ENCODE data around the gene ZKSCAN5.
"Not testable (repeated sequence)": the region's sequence is repeated elsewhere in the genome, so short reads cannot be mapped to it uniquely, and the experiment has no call there.

Gene ZKSCAN5

DNA sequence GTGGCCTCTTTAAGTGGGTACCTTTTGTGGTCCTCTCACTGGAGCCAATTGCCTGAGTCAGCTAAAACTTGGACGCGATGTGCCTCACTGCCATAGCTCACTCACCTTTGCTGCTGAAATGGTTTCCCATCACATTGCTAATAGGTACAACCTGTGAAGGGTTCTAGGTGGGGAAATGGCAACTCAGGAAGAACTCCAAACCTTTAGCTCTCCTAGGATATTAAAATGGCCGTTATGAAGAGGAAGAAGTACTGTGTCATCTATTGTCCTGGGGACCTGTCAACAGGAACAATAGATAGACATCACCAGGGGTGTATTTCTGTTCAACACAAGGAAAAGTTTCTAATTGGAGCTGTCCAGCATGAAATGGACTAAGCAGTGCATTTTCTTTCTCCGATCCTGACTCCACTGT lies 52.7 kb downstream of the ZKSCAN5 start:
- no peak for DNase-seq

DNA sequence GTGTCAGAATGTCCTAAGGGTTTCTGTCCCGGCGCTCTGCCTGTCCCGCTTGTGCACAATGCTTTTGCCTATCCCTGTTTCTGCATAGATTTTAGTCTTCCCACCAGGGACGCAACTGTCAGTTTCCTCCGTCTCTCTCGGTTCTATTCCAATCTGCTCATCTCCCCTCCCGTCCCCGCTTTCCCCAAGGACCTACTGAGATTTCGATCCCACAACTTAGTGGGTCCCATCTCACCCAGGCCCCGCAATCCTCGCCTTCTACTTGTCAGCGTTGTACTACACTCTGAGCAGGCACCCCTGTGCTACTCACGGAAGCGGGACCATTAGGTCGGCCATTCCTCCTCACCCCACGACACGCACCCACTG lies 53.5 kb downstream of the ZKSCAN5 start:
- no peak for DNase-seq

DNA sequence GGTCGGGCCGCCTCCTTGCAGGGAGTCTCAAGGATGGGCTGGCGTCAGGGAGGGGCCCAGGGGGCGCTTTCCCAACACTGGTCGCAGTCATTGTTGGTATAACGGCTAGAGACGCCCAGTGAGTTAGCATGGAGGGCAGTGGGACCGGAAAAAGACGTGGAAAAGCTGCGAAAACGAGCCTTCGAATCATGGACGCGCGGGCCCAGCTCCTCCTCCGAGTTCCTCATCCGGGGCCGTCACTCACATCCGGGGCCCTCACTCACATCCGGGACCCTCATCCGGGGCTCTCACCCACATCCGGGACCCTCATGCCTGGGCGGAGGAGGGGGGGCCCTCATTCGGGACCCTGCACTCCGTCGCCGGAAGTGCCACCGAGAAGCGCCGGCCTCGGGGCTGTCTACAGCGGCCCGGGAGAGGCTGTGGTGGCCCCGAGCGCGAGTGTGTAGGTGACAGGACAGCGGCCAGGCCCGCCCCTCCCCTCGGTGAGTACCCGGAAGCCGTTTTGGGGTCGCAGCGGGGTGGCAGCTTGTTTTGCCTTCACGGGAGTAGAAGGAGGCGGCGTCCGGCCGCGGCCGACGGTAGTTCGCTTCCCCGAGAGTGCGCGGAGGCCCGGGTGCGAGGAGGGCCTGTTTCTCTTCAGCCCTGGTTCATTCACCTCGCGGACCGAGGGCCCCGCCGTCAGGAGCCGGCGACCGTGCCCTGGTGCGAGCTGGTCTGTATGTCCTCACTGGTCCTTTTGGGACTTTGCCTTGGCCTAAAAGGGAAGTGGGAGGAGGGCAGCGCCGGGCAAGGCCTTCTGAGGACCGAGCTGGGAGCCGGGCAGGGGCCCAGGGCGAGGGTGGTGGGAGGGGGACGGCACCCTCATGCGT lies 54.1 kb downstream of the ZKSCAN5 start, which contains the start of gene ZNF655:
Gene ZNF655 (plus strand): TSS at position 337 of the 869 bp plus-strand sequence. CDS start 1,918 bp downstream, outside the sequence.
- DNase-seq, result peak; percentile 72

DNA sequence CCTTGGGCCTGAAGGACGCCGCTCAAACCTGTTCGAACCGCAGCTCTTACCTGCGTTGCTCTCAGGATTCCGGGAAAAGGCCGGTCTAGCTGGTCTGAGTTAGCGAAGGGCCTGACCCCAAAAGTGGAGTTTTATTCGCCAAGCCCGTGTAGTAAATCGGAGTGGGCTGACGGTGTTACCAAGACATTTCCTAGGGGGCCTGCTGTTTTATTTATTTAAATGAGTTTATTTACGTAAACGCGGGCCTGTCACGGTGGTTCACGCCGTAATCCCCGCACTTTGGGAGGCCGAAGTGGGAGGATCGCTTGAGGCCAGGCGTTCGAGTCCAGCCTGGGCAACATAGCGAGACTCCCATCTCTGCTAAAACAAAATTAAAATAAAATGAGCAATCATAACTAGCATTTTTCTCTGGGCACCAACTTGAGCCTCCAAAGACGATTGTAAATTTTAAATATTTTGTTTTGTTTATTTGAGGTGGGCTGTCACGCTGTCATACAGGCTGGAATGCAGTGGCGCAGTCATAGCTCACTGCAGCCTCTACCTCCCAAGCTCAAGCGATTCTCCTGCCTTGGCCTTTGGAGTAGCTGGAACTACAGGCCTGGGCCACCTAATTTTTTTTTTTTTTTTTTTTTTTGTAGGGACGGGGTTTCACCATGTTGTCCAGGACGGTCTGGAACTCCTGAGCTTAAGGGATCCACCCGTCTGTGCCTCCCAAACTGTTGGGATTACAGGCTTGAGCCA lies 54.9 kb downstream of the ZKSCAN5 start:
- DNase-seq, result no peak

DNA sequence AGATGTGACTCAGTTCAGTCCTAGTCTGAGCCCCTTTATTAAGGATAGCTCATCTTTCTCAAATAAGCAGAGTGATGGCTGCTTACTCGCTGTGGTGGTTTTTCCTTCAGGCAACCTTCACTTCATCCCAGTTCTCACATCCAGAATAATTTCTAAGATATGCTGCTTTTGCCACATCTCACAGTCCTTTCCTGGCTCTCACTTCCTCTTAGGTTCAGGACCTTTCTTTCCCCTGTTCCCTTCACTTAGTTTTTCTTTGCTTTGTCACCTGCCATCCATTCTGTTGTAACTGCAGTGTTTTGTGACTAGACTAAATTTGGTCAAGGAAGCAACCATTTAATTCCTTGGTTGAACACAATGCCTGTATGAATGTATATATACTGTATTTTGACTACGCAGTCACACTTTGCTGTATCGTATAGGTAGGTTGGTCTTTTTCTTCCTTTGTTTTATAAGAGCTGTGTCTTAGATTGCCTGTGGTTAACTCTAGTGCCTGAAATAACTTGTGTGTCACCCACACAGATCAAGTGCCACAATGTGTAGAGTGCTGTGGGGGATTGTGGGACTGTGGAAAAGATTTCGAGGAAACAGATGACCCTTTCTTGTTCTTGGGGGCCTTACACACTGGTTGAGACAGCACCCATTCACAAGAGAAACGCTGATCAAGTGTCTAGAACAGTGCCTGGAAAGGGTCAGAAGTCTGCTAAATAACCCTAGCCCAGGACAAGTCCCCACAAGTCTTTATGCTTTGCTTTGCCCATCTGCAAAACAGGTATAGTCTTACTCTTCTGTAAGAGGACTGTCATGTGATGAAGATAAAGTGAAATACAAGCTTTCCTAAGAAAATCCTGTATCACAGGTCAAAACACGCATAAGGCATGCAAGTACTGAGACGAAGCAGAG lies 56.6 kb downstream of the ZKSCAN5 start:
- no peak for DNase-seq

DNA sequence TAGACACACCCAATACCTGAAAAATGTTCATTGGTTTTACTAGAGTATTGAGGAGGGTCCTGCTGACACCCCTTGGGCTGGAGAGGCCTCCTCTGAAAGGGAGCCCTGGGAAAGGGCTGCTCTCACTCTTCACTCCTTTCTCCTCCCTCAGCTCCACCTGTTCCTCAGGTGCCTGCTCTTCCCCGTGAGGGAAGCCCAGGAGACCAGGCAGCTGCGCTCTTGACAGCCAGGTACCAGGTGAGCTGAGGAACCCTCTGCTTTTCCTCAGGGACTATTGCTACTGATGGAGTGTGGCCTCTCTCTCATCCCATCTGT lies 57.2 kb downstream of the ZKSCAN5 start:
- DNase-seq, result no peak

DNA sequence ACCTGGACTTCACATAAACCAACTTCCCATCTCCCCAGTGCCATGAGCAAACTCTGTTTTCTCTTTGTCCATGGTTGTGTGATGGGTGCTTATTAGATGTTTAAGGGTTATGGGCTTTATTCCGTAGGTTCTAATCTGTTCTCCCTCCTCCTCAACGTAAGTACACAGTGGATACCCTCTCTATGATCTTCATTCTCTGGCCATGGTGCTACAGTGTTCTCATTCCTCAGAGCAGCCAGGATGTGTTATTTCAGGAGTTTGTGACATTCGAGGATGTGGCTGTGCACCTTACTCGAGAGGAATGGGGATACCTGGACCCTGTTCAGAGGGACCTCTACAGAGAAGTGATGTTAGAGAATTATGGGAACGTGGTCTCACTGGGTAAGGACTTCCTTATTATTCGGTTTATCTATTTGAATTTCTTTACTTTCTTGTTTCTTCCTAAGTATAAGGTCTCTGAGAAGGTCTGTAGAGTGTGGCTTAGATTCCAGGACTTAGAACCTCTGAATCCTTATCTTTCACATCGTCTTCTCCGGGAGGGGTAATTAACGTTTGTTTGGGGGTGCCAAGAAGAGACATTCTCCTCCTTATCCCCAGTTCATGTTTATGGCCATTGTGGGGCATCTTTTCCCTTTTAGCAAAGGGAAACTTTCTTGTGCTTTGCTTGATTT lies 57.8 kb downstream of the ZKSCAN5 start:
- DNase-seq, result no peak

DNA sequence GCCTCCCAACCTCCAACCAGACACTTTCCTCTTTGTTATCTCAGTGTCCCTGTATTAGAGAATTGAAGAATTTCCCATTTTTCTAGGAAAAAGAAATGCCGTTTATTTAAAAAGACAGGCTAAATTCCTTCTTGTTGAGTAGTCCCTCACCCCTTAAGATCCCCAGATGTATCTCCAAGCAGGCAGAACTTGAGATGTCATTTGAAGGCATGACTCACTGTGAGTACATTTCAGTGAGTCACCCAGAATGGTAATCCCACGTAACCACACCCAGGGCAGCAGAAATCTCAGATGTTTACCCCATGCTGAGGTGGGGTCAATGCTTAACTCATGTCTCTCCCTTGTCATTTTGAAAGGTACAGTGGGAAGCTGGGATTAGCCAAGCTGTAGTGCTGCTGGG lies 58.4 kb downstream of the ZKSCAN5 start:
- peak; percentile 92 for DNase-seq

DNA sequence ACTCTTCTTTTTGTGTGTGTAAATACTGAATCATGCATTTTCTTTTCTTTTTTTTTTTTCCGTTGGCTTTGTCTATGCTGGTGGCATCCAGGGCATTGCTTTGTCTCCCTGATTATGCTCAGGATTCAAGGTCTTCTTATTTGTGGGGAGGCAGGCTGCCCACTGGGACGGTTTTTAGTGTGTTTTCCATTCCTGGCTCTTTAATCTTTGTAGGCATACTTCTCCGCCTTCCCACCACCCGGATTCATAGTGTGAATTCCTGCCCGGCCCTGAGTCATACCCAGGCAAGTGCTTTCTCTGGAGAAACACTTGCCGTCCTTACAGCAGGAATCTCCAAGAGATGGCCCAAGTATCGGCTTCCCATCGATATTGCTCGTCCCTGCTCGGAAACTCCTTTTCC lies 59.2 kb downstream of the ZKSCAN5 start:
- peak; percentile 75 for DNase-seq

DNA sequence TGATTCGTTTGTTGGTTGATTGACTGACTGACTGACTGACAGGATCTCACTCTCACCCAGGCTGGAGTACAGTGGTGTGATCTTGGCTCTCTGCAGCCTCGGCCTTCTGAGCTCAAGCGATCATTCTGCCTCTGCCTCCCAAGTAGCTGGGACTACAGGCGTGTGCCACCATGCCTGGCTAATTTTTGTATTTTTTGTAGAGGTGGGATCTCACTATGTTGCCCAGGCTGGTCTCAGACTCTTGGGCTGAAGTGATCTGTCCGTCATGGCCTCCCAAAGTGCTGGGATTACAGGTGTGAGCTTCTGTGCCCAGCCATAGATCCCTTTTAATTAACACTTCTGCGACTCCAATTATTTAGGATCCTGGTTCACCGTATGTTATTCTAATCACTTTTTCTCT lies 64.3 kb downstream of the ZKSCAN5 start:
- not testable (repeated sequence) for DNase-seq

DNA sequence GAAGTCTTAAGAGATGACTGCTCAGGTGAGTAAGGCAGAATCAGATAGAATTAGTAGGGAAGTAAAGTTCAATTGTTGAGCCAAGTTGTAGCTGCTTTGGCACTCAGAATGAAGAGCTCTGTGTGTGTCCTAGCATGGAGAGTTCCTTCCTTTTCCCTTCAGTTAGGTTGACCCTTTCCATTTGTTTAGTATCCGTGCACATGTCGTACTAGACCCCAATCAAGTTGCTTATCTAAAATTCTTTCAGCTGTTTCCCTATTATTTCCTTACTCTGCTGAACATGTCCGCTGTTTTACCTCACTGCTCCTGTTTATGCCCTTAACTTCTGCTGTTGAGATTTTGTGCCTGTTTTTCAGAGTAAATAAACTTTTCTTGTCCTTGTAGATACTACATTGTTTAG lies 67.3 kb downstream of the ZKSCAN5 start:
- DNase-seq, result no peak

DNA sequence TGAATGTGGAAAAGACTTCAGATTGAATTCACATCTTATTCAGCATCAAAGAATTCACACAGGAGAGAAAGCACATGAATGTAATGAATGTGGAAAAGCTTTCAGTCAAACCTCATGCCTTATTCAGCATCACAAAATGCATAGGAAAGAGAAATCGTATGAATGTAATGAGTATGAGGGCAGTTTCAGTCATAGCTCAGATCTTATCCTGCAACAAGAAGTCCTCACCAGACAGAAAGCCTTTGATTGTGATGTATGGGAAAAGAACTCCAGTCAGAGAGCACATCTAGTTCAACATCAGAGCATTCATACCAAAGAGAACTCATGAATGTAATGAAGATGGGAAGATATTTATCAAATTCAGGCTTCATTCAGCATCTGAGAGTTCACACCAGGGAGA lies 68.8 kb downstream of the ZKSCAN5 start:
- DNase-seq, result no peak

DNA sequence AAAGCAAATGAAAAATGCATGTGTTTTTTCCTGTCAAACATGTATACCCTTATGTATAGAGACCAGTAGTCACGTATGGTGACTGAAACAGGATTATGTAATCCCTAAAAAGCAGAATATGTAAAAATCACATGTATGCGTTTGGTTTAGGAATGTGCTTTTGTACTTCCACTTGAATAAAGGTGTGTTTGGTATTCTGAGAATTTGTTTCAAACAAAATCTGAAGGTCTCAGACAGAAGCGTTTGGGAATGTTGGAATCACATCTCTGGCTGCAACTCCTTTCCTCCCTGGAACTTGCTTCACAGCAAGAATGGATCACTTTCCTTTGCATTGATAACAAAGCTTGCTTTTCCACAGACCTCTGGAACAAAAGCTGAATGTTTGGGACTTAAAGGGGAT lies 71.8 kb downstream of the ZKSCAN5 start:
- DNase-seq, result no peak

DNA sequence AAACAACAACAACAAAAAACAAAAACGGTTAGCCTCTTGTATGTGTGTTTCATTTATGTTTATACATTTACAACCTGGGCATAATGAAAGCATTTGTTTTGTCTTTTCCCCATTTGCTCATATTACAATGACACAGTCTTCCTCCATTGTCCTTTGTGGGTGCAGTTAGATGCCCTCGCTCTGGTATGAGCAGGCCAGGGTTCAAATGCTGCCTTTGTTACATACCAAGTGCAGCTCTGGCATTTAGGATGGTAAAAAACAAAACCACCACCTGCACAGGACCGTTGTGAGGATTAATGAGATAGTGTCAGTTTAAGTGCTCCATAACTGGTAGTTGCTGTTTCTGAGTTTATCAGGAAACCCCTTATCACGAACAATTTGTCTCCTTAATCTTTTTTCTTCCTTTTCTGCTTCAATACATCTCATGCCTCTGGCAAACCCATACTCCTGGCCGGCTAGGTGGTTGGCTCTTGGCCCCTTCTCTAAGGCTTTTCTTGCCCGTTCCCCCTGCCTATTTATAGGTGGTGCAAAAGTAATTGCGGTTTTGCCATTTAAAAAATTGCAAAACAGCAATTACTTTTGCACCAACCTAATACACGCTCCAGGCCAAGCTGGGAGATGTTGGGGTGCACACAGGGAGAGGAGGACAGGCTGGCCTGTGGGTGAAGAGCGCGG lies 75.0 kb downstream of the ZKSCAN5 start:
- no peak for DNase-seq

DNA sequence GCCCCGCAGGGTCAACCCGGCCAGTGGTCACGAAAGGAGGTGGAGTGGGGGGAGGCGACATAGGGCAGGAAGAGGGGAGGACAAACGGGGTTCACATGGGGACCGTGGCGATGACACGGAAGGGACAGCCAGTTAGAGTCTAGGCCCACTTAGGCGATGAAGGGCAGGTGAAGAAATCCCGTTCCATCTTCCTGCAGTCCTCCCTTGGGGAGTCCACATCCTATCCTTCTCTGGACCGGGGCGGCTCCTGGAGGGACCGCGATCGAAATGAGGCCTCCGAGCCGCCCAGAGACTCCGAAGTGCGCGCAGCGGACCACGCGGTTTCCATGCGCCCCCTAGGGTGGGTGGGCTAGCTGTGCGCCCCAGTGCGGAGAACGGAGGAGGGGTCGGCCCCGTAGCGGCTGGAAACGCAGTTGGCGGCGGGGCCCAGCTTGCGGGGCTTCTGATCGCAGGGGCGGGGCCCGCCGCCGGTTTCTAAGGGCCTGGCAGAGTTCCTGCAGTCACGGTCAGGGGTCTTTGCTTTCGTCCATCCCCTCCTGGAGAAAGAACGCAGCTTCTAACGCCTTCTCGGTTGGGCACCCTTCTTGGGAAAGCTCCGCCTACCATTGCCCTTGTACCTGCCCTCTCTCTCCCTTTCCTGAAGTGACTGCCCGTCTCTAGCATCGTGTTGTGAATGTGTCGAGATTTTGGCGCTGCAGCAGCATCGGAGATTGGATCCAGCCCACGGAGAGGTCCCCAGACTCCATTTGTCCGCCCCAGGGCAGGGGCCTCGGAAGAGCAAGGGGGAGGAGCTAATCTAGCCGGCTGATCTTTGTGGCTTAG lies 75.7 kb downstream of the ZKSCAN5 start:
- no peak for DNase-seq

DNA sequence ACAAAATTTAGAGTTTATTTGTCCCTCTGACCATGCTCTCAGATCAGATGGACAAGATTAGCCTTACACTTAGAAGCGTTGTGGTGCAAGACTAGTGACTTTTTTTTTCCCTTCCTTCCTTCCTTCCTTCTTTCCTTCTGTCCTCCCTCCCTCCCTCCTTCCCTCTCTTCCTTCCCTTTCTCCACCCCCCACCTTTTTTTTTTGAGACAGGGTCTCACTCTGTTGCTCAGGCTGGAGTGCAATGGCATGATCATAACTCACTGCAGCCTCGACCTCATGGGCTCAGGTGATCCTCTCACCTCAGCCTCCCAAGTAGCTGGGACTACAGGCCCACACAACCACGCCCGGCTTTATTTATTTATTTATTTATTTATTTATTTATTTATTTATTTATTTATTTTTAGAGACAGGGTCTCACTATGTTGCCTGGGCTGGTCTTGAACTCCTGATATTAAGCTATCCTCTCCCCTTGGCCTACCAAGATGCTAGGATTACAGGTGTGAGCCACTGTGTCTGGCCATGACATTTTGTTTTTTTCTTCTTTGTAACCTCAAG lies 76.4 kb downstream of the ZKSCAN5 start:
- DNase-seq, result not testable (repeated sequence)

Measured in amniotic stem cell (primary cell).